HG02981 (cell line): ENCODE measurements around the gene ZNF425.
A peak's percentile ranks its signal among the peaks of the same experiment; 100 is the strongest.
"Not testable (repeated sequence)": the region's sequence is repeated elsewhere in the genome, so short reads cannot be mapped to it uniquely, and the experiment has no call there.

ENCODE experiments used
- ATAC-seq: cut with Tn5 transposase; IDR thresholded peaks from one replicate; pipeline ENCODE4 v1.9.1; 2021; ENCODE audit warnings: mild to moderate bottlenecking, moderate library complexity; ENCODE audit not compliant: unreplicated experiment

The ZNF425 gene

GRCh38 chr7:149136118-149136517, 10.0 kb upstream of the ZNF425 start:
- ATAC-seq, result no peak

- ATAC-seq, result no peak
Observed at GRCh38 chr7:149133028-149133710, 7.0 kb upstream of the ZNF425 start.

- no peak for ATAC-seq
Observed at GRCh38 chr7:149130572-149131198, 4.6 kb upstream of the ZNF425 start.

- peak; percentile 36 for ATAC-seq
Observed at GRCh38 chr7:149126662-149127266, 640 bp upstream of the ZNF425 start.

GRCh38 chr7:149125189-149125862, 798 bp downstream of the ZNF425 start:
- no peak for ATAC-seq

DNA sequence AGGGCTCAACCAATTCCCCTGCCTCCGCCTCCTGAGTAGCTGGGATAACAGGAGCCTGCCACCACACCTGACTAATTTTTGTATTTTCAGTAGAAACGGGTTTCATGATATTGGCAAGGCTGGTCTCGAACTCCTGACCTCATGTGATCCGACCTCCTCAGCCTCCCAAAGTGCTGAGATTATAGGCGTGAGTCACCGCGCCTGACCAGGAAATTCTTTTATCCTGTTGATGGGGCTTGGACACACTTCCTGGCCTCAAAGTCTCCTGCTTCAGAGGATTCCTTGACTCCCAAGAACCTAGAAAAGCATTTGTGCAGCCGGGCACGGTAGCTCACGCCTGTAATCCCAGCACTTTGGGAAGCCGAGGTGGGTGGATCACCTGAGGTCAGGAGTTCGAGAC, 16.2 kb downstream of the ZNF425 start:
- ATAC-seq, result no peak

- no peak for ATAC-seq
Observed at GRCh38 chr7:149104749-149105148, 21.4 kb downstream of the ZNF425 start.

DNA sequence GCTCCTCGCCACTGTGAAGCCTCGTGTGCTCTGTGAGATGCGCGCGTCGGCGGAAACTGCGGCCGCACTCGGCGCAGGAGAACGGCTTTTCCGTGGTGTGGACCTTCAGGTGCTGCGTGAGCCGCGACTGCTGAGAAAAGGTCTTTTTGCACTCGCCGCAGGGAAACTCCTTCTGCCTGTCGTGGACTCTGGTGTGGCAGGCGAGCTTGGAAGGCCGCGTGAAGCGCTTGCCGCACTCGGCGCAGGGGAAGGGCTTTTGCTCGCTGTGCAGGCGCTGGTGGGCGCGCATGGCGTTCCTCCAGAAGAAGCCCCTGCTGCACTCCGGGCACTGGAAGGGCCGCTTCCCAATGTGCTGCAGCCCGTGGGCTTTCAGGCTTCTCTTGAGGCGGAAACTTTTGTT, 21.9 kb downstream of the ZNF425 start:
- ATAC-seq, result no peak

DNA sequence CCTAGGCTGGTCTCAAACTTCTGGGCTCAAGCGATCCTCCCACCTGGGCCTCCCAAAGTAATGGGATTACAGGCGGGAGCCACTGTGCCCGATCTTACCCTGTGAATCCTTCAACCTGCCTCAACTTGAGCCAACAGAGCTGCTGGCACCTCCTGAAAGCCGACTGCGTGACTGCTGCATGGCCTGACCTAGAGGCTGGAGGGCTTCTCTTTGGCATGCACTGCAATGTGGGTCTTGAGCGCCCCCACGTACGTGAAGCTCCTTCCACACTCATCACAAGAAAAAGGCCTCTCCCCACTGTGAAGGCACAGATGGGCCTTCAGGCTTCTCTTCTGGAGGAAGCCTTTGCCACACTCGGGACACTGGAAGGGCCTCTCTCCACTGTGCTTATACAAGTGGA, 22.7 kb downstream of the ZNF425 start:
- ATAC-seq, result no peak

DNA sequence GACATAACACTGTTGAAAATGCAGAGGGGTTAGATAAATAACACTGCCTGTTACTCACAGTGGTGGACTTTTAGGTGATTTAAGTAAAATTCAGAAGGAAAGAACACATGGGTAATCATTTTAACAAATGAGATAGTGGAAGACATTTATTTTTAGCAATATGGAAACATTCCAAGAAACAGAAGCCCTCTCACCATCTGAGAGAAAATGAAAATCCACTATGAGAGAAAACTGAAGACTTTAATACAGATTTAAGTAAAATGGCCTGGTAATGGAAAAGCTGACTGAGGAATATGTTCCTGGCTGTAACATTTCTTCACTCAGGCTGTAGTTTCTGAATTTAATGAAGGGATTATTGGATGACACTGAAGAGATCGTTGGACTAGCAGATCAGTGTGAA, 23.5 kb downstream of the ZNF425 start:
- ATAC-seq, result no peak

- no peak for ATAC-seq
Observed at GRCh38 chr7:149100821-149101220, 25.3 kb downstream of the ZNF425 start.

DNA sequence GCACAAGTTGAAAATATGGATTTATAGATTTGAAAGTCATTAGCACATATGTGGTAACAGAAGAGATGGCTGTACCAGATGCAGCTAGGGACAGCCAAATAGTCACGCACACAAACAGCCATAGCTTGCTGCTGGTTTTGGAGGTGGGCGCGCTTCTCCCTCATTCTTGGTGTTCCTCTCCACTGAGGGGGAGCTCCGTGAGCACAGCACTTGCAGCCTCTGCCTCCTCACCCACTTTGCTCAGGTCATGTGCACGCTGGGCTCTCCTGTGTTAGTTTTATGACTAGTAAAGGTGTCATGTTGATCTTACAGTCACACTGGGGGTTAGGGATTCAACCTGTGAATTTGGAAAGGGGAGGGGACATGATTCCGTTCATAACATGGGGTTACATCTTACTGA, 27.1 kb downstream of the ZNF425 start:
- no peak for ATAC-seq

DNA sequence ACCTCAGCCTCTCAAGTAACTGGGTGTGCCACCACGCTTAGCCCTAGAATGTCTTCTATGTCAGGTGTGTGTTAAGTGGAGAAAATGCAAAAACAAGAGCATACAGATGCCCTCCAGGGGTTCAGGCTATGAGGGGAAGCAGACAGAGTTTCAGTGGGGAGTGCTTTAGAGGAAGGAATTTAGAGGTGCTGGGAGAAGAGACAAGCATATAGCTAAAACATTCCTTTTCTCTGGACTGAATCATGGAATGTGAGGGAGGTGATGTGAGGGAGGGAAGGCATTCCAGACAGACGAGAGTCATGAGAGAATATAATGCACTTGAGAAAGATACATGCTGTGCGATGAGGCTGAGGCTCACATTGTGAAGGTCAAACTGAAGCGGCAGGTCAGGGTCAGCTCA, 29.0 kb downstream of the ZNF425 start:
- no peak for ATAC-seq

GRCh38 chr7:149093228-149093627, 32.9 kb downstream of the ZNF425 start:
- ATAC-seq, result no peak

DNA sequence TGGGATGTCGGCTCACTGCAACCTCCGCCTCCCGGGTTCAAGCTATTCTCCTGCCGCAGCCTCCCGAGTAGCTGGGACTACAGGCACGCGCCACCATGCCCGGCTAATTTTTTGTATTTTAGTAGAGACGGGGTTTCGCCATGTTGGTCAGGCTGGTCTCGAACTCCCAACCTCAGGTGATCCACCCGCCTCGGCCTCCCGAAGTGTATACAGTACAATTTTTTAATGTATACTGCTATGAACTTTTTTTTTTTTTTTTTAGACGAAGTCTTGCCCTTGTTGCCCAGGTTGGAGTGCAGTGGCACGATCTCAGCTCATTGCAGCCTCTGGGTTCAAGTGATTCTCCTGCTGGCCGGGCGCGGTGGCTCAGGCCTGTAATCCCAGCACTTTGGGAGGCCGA, 33.9 kb downstream of the ZNF425 start:
- ATAC-seq, result not testable (repeated sequence)

- peak; percentile 80 for ATAC-seq
Observed at GRCh38 chr7:149090397-149091195, 35.5 kb downstream of the ZNF425 start, which contains the start of gene ZNF786. TSS of gene ZNF786 (minus strand) at chr7:149090718. CDS start at chr7:149090640, 78 bp downstream.

DNA sequence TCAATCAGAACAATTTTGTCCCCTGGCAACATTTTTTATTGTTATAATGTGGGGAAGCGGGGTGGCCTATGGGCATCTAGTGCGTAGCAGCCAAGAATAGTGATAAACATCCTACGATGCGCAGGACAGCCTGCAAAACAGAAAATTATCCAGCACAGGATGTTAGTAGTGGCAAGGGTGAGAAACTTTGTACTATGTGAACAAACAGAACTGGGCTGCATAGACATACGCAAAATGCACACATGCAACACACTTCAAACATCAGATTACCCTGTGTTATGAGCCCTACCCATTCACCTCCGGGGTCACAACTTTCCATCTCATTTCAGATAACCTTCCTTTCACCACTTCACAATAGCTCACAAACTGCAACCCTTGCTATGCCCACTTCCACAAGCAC, 38.7 kb downstream of the ZNF425 start:
- ATAC-seq, result no peak

GRCh38 chr7:149085866-149086265, 40.3 kb downstream of the ZNF425 start:
- ATAC-seq, result no peak

- ATAC-seq, result no peak
Observed at GRCh38 chr7:149084407-149084806, 41.7 kb downstream of the ZNF425 start.

DNA sequence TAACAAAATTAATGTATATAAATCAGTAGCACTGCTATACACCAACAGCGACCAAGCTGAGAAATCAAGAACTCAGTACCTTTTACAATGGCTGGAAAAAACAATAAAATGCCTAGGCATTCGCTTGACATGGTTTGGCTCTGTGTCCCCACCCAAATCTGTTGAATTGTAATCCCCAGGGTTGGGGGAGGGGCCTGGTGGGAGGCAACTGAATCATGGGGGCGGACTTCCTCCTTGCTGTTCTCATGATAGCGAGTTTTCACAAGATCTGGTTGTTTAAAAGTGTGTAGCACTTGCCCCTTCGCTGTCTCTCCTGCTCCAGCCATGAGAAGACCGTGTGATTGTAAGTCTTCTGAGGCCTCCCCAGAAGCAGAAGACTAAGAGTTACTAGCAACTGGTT, 44.2 kb downstream of the ZNF425 start:
- ATAC-seq, result no peak

DNA sequence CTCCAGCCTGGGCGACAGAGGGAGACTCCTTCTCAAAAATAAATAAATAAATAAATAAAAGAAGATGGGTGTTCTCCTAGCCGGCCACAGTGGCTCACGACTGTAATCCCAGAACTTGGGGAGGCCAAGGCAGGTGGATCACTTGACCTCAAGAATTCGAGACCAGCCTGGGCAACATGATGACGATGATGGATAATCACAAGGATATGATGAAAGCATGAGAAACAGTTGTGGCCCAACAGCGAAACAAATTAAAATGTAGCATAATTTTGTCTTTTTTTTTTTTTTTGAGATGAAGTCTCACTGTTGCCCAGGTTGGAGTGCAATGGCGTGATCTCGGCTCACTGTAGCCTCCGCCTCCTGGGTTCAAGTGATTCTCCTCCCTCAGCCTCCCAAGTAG, 48.5 kb downstream of the ZNF425 start:
- ATAC-seq, result no peak
